ENCODE results near the gene GPC1.

GRCh38 chr2:240431271-240431660 is 4.2 kb upstream of the GPC1 start:
- no peak for TF ChIP-seq CTCF (IDR thresholded peaks at IDR 0.05)
- TF ChIP-seq POLR2A (IDR thresholded peaks at IDR 0.05) = no peak

Measured in uterus (tissue), 2 donors.